ENCODE results near the gene KCNIP1.

DNA sequence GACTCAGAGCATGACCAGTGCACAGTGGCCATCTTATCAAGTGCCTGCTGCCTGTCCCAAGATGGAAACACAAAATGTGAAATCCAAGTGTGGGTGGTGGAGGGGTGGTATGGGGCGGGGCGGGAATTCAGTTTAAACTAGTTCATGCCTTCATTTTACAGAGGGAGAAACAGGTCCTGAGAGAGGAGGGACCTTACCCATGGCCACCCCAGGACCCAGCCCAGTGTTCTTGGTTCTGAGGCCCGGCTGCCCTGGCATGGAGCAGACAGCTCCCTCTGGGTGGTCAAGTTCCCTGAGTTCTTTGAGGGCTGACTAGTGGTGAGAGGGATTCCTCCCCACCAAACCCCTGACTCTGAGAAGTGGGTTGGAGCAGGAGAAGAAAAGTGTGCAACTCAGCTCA lies 20.8 kb downstream of the KCNIP1 start:
- TF ChIP-seq, protein P1, sequence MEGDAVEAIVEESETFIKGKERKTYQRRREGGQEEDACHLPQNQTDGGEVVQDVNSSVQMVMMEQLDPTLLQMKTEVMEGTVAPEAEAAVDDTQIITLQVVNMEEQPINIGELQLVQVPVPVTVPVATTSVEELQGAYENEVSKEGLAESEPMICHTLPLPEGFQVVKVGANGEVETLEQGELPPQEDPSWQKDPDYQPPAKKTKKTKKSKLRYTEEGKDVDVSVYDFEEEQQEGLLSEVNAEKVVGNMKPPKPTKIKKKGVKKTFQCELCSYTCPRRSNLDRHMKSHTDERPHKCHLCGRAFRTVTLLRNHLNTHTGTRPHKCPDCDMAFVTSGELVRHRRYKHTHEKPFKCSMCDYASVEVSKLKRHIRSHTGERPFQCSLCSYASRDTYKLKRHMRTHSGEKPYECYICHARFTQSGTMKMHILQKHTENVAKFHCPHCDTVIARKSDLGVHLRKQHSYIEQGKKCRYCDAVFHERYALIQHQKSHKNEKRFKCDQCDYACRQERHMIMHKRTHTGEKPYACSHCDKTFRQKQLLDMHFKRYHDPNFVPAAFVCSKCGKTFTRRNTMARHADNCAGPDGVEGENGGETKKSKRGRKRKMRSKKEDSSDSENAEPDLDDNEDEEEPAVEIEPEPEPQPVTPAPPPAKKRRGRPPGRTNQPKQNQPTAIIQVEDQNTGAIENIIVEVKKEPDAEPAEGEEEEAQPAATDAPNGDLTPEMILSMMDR (IDR thresholded peaks at IDR 0.05; ENCODE audit: low read depth, low read length), result no peak
- TF ChIP-seq POLR2A (IDR thresholded peaks at IDR 0.05; ENCODE audit: extremely low read depth, insufficient read length) (no peak), MAX (IDR thresholded peaks at IDR 0.05; ENCODE audit: low read depth, low read length) (no peak)

All from NB4 (cell line).